A549 (cell line): ENCODE data around the gene DCT. TPM values are rescaled to one million over a fixed set of nuclear protein-coding genes. Genes with fewer than 3 reads are reported as not detected.

Experiments used
- ATAC-seq, 2 experiments: fragments of 200-7000 bp in 1 of 2; fragments of >200 bp in 1 of 2; cut with Nextera tagmentation in 1 of 2; cut with Tn5 transposase in 1 of 2; 3 replicates each; pipeline versions ENCODE4 v1.8.0 to v1.9.1; 2018 to 2020; ENCODE audit warnings: mild to moderate bottlenecking in 1 of 2, moderate library complexity in 1 of 2
- CTCF ChIA-PET: fragments of 300-600 bp; sonication (Branson Sonifier 250); formaldehyde crosslinking; extraction: SDS; loops from one replicate; lab custom pipeline; 2021; ENCODE audit warnings: antibody characterized with exemption, inconsistent platforms; lab: Yijun Ruan, JAX
- POLR2A ChIA-PET: fragments of 350-600 bp; formaldehyde crosslinking; extraction: SDS; loops from one replicate; lab custom pipeline; 2021; ENCODE audit warnings: antibody characterized with exemption, inconsistent platforms; lab: Yijun Ruan, JAX
- DNase-seq, 2 experiments: peaks; one replicate each; pipeline versions ENCODE4 v3.0.0 to v3.0.0-alpha.2; 2011 to 2016; ENCODE audit warnings: low read depth in 1 of 2, low spot score in 1 of 2
- FAIRE-seq: peaks from 2 replicates; lab custom pipeline; 2011; peaks lifted over from hg19 to GRCh38; lab: Jason Lieb, UNC
- H3K27ac ChIP-seq, 2 experiments: fragments of >200 bp; sonication (Bioruptor Twin); formaldehyde crosslinking; 3 replicates each; pipeline ENCODE4 v1.5.1; 2016 to 2017
- H3K4me1 ChIP-seq: fragments of >200 bp; sonication (Bioruptor Twin); formaldehyde crosslinking; 3 replicates; pipeline ENCODE4 v1.6.1; 2016
- H3K4me2 ChIP-seq: fragments of >200 bp; sonication (Bioruptor Twin); formaldehyde crosslinking; 3 replicates; pipeline ENCODE4 v1.6.1; 2016
- H3K4me3 ChIP-seq: fragments of >200 bp; sonication (Bioruptor Twin); formaldehyde crosslinking; 3 replicates; pipeline ENCODE4 v1.5.1; 2016
- H3K9me3 ChIP-seq: fragments of >200 bp; sonication (Bioruptor Twin); formaldehyde crosslinking; 3 replicates; pipeline ENCODE4 v1.6.1; 2016
- BHLHE40 ChIP-seq: IDR thresholded peaks from 2 replicates; pipeline ENCODE4 v1.6.1; 2012; ENCODE audit warnings: low read depth, low read length, inconsistent platforms
- CHD4 ChIP-seq: fragments of 200-600 bp; sonication (generic); IDR thresholded peaks from 2 replicates; pipeline ENCODE4 v1.6.1; 2016; ENCODE audit warnings: antibody characterized with exemption, mild to moderate bottlenecking, borderline replicate concordance
- CTCF ChIP-seq: fragments of >200 bp; sonication (Bioruptor Twin); formaldehyde crosslinking; IDR thresholded peaks from 3 replicates; pipeline ENCODE4 v1.5.1; 2016
- E2F6 ChIP-seq: IDR thresholded peaks from 2 replicates; pipeline ENCODE4 v1.6.1; 2012; ENCODE audit warnings: low read depth, borderline replicate concordance
- EHF ChIP-seq: fragments of 250-450 bp; sonication (Bioruptor Pico); IDR thresholded peaks from 2 replicates; pipeline ENCODE4 v1.5.0; 2020; ENCODE audit warnings: mild to moderate bottlenecking
- FOSL2 ChIP-seq, 2 experiments: fragments of 450-650 bp in 1 of 2; fragments of >200 bp in 1 of 2; sonication (Bioruptor Twin) in 1 of 2; formaldehyde crosslinking; IDR thresholded peaks; 2 replicates each; pipeline versions ENCODE4 v1.5.0 to v1.6.1; 2016 to 2020; ENCODE audit warnings: mild to moderate bottlenecking in 1 of 2, moderate library complexity in 1 of 2
- GATA3 ChIP-seq: IDR thresholded peaks from 2 replicates; pipeline ENCODE4 v1.6.1; 2012; ENCODE audit warnings: borderline replicate concordance
- HDAC2 ChIP-seq: fragments of 200-600 bp; sonication (generic); IDR thresholded peaks from 2 replicates; pipeline ENCODE4 v1.6.1; 2016
- JUN ChIP-seq, 2 experiments: fragments of >200 bp; sonication (Bioruptor Twin); formaldehyde crosslinking; IDR thresholded peaks; 2 replicates in 1 of 2; 3 replicates in 1 of 2; pipeline ENCODE4 v1.6.1; 2016 to 2017
- JUNB ChIP-seq: fragments of >200 bp; sonication (Bioruptor Twin); formaldehyde crosslinking; IDR thresholded peaks from 2 replicates; pipeline ENCODE4 v1.6.1; 2016
- KDM1A ChIP-seq: fragments of 200-600 bp; sonication (generic); IDR thresholded peaks from 2 replicates; pipeline ENCODE4 v1.6.1; 2016; ENCODE audit warnings: low read depth, mild to moderate bottlenecking
- MAFK ChIP-seq: fragments of 450-650 bp; IDR thresholded peaks from 2 replicates; pipeline ENCODE4 v1.6.1; 2014; ENCODE audit not compliant: partially characterized antibody
- NPAS2 ChIP-seq: fragments of 250-450 bp; sonication (Bioruptor Pico); IDR thresholded peaks from 2 replicates; pipeline ENCODE4 v1.8.0; 2022; ENCODE audit warnings: mild to moderate bottlenecking, moderate library complexity, borderline replicate concordance
- PBX3 ChIP-seq: IDR thresholded peaks from 2 replicates; pipeline ENCODE4 v1.6.1; 2012
- PHF8 ChIP-seq: fragments of 200-600 bp; sonication (generic); IDR thresholded peaks from 2 replicates; pipeline ENCODE4 v1.6.1; 2016; ENCODE audit warnings: low read depth, mild to moderate bottlenecking, antibody characterized with exemption, moderate library complexity, borderline replicate concordance
- RARB ChIP-seq: fragments of 250-450 bp; sonication (Bioruptor Pico); IDR thresholded peaks from 2 replicates; pipeline ENCODE4 v1.8.0; 2021; ENCODE audit warnings: mild to moderate bottlenecking, moderate library complexity
- RFX5 ChIP-seq: fragments of 450-650 bp; IDR thresholded peaks from 2 replicates; pipeline ENCODE4 v1.7.1; 2014; ENCODE audit warnings: antibody characterized with exemption, mild to moderate bottlenecking, moderate library complexity
- SMC3 ChIP-seq: fragments of >200 bp; sonication (Bioruptor Twin); formaldehyde crosslinking; IDR thresholded peaks from 3 replicates; pipeline ENCODE4 v1.6.1; 2018; ENCODE audit warnings: inconsistent platforms
- USF2 ChIP-seq: fragments of 450-650 bp; IDR thresholded peaks from 2 replicates; pipeline ENCODE4 v1.6.1; 2014; ENCODE audit warnings: antibody characterized with exemption
- ZFP36 ChIP-seq: fragments of 450-650 bp; IDR thresholded peaks from 2 replicates; pipeline ENCODE4 v1.6.1; 2014; ENCODE audit warnings: borderline replicate concordance; ENCODE audit not compliant: partially characterized antibody
- ZSCAN20 ChIP-seq: fragments of 250-450 bp; sonication (Bioruptor Pico); IDR thresholded peaks from 2 replicates; pipeline ENCODE4 v1.8.0; 2022; ENCODE audit warnings: mild to moderate bottlenecking, moderate library complexity
- WGBS: methylation state at CpG from one replicate; pipeline ENCODE4 v1.1.6; 2017; ENCODE audit errors: missing lambda C conversion rate; 5-methylcytosine and 5-hydroxymethylcytosine counted together
- polyA plus RNA-seq, 4 experiments: library from polyadenylated mRNA; depleted of rRNA in 3 of 4; stranded (reverse); fragments of >200 nt; fragmentation: RNase III in 1 of 4; extraction: RNeasy Plus Mini Kit Qiagen cat#74134 plus additional on column Dnase treatment in 1 of 4; gene quantifications; 2 replicates in 3 of 4; 3 replicates in 1 of 4; pipeline ENCODE4 v1.2.3, GENCODE V29; 2011 to 2017

Gene DCT
- polyA plus RNA-seq, 2 of the 4 experiments (the other 2 are of a cell fraction): 0.03 TPM; not detected in 1

- 46% methylated on average over 4 of the region's 5 CpGs for WGBS
- ChIA-PET POLR2A (no interaction called here), CTCF (interaction anchor here (1.0 kb wide), 1 partner anchor 8 kb away, joined by 5 read pairs; no protein-coding TSS in a partner anchor)
- no peaks in the 10 kb centered on the region for H3K9me3 ChIP-seq
- no peak overlapping the region for H3K27ac ChIP-seq
- no peak for DNase-seq
- H3K4me2 ChIP-seq: no peak overlapping the region
- H3K4me3 ChIP-seq: no peak overlapping the region
- no peaks in the 10 kb centered on the region for H3K4me1 ChIP-seq
- ATAC-seq: no peak
- TF ChIP-seq RFX5 (no peak), KDM1A (no peak), USF2 (no peak), EHF (CRISPR knock-in tag) (no peak), JUNB (no peak), NPAS2 (CRISPR knock-in tag) (no peak), HDAC2 (no peak), PHF8 (no peak), CHD4 (no peak), JUN (IDR thresholded peaks at IDR 0.05) (no peak), SMC3 (no peak), BHLHE40 (no peak), CTCF (no peak), E2F6 (no peak), ZSCAN20 (CRISPR knock-in tag) (no peak), ZFP36 (no peak), RARB (CRISPR knock-in tag) (no peak), GATA3 (no peak), MAFK (no peak), FOSL2 (IDR thresholded peaks at IDR 0.05) (no peak), FOSL2 (CRISPR knock-in tag; IDR thresholded peaks at IDR 0.05) (no peak)
- FAIRE-seq: no peak
Observed at GRCh38 chr13:94427313-94427953, 52.0 kb downstream of the DCT start.

- ATAC-seq (no peak), DNase-seq (no peak), FAIRE-seq (no peak)
- Histone ChIP-seq H3K27ac (no peak overlapping the region), H3K4me1 (no peaks in the 10 kb centered on the region), H3K9me3 (no peaks in the 10 kb centered on the region), H3K4me2 (no peak overlapping the region), H3K4me3 (no peak overlapping the region)
- ChIA-PET POLR2A (no interaction called here), CTCF (no interaction called here)
- no peak for TF ChIP-seq PBX3
- 0% methylated on average over 1 of the region's 1 CpG for WGBS
Observed at GRCh38 chr13:94419925-94420305, 59.6 kb downstream of the DCT start.
